GM13976 (cell line): ENCODE data around the gene FBXO47.

Experiments used
- DNase-seq: peaks from one replicate; pipeline ENCODE4 v3.0.0; 2012; ENCODE audit warnings: low spot score
- CTCF ChIP-seq: IDR thresholded peaks from 2 replicates; pipeline ENCODE4 v1.5.1; 2012; ENCODE audit warnings: borderline replicate concordance, mild to moderate bottlenecking; ENCODE audit not compliant: insufficient read depth; ENCODE audit errors: extremely low read depth, missing control alignments, control extremely low read depth
- in situ Hi-C: fragments of 300-500 bp; cut with MboI; formaldehyde crosslinking; loops from one replicate; pipeline ENCODE4 v1.12.0; 2022; ENCODE audit warnings: low sequenced_read_pairs, mixed read lengths, inconsistent platforms; ENCODE audit not compliant: unreplicated experiment

FBXO47 gene

DNA sequence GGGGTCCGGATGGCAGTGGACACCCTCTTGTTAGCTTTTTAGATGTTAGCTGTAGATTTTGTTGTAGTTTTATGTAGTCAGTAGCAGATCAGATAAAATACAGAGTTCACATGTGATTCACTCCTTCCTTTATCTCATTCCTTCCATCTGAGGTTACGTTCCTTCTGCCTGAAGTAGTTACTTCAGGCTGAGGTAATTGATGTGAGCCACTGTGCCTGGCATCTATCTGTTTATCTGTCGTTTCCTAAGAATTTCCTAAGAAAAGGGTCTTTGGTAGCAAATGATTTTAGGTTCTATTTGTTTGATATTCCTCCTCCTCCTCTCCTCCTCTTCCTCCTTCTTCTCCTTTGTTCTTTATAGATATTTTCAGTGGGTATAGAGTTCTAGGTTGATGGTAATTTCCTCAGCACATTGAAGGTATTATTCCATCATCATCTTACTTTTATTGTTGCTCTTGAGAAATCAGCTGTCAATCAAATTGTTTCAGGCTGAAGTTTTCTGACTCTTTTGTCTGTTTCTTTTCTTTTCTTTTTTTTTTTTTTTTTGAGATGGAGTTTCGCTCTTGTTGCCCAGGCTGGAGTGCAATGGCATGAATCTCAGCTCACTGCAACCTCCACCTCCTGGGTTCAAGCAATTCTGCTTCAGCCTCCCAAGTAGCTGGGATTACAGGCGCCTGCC is 29.6 kb upstream of the FBXO47 start:
- no peak for DNase-seq
- TF ChIP-seq CTCF: no peak
- in situ Hi-C loops: no loop called here

- in situ Hi-C loops: no loop called here
- DNase-seq: no peak
Measured at GRCh38 chr17:38994026-38994425, 26.8 kb upstream of the FBXO47 start.

DNA sequence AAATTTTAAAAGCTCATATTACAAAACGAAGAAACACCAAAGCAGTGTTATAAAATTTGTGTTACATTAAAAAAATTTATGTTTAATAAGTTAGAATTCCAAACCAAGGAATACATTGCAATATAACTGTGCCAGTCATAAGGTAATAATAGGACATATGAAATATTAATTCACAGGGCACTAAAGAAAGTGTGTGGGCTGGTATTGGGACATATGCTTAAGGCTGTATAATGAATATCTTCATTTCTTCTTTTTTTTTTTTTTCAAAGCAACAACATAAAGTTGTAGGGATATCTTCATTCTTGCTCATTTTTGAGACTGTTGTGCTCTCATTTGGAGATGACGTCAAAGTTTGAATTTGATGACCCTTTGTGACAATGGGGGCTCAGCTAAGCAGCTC is 17.5 kb upstream of the FBXO47 start:
- TF ChIP-seq CTCF: no peak
- in situ Hi-C loops: loop anchor here (10.0 kb wide), 1 partner anchor 170 kb away; the partner anchor contains the start of gene PLXDC1
- no peak for DNase-seq

More at GRCh38 chr17:38994026-38994425, 26.8 kb upstream of the FBXO47 start:
- TF ChIP-seq CTCF: no peak

DNA sequence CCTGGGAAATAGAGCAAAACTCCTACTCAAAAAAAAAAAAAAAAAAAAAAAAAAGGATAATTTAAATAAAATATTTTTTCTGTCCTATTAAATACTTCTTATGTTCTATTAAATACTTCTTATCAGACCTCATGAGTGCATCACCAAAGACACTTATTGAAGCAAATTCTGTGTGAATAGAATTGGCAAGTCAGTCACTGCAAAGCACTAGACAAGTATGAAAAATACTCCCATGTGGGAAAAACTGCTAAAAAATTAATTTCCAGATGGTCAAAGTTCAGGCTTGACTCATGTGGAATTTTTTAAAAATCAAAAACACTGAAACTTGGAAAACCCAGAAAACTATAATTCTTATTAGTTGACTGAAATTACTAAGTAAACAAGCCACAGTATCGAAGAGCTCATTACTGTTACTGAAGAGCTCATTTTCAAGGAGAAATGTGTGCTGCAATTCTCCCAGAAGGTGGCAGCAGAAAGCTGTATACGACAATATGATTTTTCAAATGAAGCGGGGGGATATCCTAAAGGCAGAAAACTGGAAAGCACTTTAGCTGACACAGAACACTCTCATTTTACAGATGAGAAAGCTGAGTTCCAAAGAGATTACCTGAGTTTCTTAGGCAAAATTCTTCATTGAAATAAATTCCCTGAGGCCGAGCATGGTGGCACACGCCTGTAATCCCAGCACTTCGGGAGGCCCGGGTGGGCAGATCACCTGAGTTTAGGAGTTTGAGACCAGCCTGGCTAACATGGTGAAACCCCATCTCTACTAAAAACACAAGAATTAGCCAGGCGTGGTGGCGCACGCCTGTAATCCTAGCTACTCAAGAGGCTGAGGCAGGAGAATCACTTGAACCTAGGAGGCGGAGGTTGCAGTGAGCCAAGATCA is 15.9 kb upstream of the FBXO47 start:
- DNase-seq: peak; percentile 72
- in situ Hi-C loops: loop anchor here (10.0 kb wide), 1 partner anchor 172 kb away; the partner anchor contains the start of gene PLXDC1
- peak; percentile 75 for TF ChIP-seq CTCF

- TF ChIP-seq CTCF: no peak
- in situ Hi-C loops: loop anchor here (10.0 kb wide), 1 partner anchor 173 kb away; the partner anchor contains the start of gene PLXDC1
- no peak for DNase-seq
Measured at GRCh38 chr17:38981636-38982035, 14.4 kb upstream of the FBXO47 start.

DNA sequence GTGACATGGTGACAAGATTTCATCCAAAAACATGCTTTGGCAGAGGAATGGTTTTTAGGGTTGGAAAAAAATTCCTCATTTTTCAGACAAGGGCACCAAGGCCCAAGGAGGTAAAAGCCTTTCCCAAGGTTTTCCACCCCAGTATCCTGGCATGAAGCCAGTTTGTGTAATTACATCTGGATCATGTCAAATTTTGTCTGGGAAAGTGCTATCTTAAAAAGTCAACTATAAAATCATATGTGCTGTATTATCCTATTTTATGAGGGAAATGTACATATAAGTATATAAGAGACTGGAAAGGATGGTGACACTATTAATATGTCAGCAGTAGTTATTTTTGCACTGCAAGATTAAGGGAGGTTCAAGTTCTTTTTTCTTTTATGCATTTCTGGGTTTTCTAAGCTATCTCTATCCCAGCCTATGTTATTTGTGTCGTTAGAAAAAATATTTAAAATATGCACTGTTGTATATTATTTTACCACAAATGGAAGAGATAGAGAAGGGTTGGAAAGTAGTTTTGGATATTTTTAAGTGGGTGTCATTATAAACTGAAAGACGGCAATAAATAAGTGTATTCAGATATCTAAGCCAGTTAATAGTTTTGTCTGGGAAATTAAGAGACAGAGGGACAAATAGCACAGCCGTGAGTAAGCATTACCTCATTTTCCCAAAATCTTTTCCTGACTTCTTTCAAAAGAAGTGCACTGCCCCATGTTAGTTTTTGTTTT is 13.5 kb upstream of the FBXO47 start:
- TF ChIP-seq CTCF: no peak

More for the DNA sequence above, 13.5 kb upstream of the FBXO47 start:
- no peak for DNase-seq
- in situ Hi-C loops: loop anchor here (10.0 kb wide), 1 partner anchor 174 kb away; the partner anchor contains the start of gene PLXDC1
